Measurements from ENCODE around the gene B3GLCT.
"Not testable (repeated sequence)": the region's sequence is repeated elsewhere in the genome, so short reads cannot be mapped to it uniquely, and the experiment has no call there.

The B3GLCT gene

DNA sequence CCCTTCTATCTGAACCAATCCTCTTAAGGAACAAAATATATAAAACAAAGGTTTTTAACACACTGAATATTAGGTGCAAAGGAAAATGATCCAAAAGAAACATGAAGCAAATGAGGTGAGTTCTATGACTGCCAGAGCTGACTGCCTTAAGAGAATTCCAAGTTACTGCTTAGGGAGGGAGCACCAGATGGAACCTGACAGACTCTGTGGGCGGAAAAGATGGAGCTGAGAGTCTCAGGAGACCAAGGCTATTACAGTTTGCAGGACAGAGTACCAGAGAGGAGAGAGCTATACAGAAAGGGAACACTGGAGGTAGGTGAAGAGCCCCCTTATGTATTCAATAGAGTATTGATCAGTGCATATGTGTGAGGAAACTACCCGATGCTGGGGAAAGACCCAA lies 87.2 kb downstream of the B3GLCT start:
- DNase-seq: no peak

DNA sequence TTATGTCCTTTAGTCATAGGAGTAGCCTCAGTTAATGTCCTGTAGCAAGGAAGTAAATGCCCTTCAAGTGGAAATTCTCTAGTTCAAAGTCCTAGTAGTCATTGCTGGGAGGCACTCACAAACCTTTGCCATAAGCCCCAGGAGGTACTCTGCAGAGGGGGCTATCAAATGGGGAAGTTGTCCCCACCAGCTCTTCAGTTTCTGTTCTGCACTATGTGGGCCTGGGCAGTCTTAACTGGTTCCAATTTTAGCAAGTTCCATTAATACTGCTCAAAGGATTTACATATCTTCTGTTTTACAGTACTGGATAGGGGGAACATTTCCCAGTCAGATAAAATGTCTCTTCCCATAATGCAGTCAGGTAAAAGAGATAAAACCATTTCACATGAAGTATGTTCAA lies 101.3 kb downstream of the B3GLCT start:
- DNase-seq: no peak

DNA sequence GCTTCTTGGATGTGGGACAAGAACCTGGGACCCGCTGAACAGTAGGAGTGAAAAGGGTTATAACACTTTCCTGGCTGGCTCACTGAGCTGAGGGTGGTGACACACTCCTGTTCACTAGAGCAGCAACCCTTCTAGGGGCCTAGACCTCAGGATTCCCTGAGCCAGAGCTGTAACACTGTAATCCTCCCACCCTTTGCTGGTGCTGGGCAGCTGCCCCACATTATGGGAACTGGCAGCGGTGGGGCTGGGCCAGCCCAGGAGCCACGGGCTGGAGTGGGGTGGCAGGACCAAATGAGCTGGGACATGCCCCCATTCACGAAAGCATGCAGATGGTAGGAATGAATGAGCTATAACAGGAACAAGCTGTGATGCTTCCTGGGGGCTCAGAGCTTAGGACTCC lies 110.6 kb downstream of the B3GLCT start:
- no peak for DNase-seq

DNA sequence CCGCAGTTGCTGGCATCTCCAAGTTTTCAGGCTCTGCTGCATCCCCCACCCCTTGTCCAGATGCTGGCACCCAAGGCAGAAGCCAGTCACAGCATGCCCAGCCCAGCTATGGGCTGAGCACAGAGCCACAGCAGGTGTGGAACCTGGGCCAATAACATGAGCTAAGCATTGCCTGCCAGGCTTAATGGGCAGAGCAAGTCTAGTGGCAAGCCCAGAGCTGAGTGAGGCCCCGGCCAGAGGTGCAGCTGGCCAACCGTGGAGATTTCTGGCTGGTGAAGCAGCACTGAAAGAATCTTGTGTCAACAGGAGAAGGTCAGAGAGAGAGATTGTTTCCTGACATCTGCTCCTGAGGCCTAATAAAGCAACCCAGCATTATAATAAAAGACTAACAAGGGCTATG lies 111.0 kb downstream of the B3GLCT start:
- no peak for DNase-seq

DNA sequence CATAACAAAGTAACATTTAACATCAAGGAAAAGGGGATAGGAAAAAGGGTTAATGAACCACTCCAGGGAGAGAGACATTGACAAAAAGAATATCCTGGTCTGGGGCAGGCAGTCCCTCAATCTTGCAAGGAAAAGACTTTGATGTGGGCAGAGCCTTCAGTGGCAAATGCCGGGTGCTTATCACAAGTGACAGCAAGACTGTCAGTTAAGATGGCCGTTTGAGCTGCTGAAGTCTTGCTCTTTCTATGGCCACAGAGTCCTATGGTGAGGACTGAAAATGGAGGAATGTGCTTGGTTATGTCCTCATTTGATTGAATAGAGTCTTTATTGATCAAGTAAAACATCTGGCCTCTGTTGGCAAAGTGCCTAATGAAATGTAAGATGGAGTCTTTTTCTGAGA lies 112.1 kb downstream of the B3GLCT start:
- no peak for DNase-seq

DNA sequence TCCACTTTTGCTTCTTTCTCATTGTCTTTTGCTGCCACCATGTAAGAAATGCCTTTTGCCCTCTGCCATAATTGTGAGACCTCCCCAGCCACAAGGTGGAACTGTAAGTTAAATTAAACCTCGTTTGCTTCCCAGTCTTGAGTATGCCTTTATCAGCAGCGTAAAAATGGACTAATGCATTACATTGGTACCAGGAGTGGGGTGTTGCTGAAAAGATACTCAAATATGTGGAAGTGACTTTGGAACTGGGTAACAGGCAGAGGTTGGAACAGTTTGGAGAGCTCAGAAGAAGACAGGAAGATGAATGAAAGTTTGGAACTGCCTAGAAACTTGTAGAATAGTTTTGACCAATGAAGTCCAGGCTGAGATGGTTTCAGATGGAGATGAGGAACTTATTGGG lies 115.2 kb downstream of the B3GLCT start:
- DNase-seq: no peak

DNA sequence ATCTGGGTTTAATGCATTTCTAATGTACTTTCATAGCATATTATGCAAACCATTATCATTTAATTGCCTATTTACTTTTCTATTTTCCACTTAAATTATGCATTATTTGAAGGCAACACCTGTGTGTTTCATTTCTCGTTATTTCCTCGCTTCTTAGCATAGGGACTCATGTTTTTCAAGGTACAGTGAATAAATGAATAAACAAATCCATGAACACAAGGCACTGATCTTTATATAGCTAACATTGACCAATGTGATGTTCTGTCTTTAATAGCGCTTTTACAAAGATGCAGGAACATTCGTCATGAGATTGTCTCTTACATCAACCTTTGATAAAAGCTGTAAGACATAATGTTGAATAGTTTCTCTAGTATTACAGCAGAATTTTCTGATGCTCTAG lies 121.2 kb downstream of the B3GLCT start:
- DNase-seq: no peak

DNA sequence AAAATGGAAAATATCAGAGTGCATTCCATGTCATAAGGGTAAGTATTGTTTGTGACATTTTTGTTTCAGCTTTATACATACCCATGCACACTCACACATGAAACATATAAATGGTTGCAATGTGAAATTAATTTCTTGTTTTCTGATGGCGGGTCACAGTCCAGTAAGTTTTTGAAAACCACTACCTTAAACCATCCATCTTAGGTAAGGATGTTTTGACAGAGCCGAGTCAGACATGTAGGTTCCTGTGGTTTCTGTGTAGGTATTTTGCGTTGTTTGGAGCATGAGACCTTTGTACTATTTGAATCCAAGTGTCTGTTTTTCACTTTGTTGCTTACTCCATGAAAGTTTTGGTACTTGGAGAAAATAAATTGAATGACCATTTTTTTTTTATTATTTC lies 121.7 kb downstream of the B3GLCT start:
- no peak for DNase-seq

DNA sequence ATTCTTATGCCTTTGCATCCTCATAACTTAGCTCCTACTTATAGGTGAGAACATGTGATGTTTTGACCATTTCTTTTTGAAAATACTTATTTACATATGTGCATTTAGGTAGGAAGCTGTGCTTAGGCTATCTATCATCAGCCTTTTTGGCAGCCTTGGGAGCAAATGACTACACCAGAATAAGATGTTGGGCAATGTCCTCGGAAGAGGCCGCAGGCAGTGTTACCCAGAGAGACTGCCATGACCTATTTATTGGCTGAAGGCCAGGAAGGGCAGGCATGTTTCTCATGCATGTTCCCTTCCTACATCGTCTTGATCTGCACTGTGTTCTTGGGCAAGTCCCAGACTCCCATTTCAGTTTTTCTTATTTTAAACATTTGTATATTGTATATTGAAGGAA lies 122.3 kb downstream of the B3GLCT start:
- DNase-seq: no peak

DNA sequence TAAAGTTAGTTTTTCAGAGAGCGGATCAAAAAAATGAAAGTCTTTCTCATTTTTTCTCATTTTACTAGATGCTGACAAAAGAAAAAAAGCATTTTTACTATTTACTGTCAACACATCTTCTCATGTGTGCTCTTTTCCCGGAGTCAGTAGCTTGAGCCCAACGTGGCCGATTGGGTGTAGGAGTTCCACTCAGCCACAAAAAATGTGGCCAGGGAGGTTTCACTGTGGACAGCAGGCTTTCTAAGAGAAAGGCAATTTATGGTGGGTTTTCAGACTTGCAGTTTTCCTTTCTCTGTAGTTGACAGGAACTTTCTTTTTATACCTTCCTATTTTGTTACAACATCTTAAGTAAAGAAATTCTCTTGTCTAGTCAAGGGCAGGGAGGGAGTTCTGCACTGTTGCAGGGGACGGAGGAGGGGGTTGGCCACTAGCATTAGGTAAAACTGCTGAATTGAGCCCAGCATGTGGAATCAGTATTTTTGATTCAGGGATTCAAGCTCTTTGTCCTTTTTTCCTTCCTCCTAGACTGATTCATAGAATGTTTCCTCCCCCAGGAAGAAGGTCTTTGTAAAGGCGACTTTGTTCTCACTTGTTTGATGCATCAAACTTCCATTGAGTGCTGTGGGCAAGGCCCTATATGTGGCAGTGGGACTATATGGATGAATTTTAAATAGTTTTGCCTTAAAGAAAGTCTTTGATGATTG lies 123.1 kb downstream of the B3GLCT start:
- no peak for DNase-seq

DNA sequence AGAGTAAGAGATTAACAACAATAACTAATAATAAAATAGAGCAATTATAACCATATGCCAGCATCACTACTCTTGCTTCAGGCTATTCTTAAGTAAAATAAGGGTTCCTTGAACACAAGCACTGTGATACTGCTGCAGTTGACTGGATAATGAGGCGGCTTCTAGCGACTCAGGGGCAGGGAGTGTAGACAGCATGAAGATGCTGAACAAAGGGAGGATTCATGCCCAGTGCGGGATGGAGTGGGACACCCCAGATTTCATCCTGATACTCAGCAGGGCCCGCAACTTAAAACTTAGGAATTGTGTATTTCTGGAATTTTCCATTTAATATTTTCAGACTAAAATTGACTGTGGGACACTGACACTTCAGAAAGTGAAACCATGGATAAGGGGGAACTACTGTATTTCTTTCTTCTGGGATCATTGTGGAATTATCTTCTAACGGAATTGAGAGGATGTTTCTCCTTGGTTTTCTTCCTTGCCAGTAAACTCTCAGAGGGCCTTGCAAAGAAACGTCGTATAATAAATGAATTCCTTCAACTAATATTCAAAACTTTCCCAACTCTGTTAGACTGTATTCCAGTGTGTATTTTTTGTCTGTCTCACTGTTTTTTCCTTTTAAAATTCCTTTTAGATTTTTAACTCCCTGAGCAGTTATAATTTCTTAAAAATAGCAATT lies 127.5 kb downstream of the B3GLCT start:
- DNase-seq: no peak

DNA sequence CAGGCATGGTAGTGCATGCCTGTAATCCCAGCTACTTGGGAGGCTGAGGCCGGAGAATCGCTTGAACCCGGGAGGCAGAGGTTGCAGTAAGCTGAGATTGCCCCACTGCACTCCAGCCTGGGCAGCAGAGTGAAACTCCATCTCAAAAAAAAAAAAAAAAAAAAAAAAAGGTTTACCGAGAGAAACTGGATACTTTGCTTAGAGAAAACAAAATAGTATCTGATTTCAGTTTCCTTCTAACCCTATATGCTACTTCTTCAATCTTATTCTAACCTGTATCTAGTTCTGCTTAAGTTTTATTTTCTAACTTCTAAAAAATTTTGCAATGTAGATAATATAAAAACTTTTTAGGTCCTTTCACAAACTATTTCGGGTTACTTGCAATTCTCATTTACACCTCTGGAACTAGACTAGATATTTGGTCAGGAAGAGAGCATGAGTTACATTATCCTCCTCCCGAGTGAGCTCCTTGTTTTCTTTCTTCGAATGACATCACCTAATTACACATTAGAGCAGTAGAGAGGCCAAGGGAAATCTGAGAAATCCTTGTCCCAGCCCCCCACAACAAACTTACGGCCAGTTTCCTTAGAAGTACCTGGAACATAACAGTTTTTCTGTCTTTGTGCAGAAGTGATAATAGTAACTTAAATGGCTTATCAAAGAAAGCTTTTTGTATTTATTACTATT lies 128.9 kb downstream of the B3GLCT start:
- no peak for DNase-seq

DNA sequence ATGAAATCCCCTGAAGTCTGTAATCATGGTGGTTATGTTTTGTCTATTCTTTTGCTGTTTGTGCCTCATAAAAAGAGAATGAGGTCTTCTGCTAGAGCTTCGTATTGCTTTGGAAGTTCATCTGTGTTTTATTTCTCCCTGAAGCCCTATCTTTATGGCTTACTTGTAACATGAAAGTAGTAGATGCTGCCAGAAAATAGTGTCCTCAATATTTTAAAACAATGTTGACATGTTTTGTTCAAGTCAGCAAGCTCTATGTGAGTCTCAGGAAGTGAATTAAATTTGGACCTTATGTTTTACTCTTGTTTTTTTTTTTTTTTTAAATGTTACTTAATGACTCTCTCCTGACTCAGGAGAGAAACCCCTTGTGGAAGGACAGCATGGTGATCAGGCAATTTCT lies 130.5 kb downstream of the B3GLCT start:
- DNase-seq: no peak

DNA sequence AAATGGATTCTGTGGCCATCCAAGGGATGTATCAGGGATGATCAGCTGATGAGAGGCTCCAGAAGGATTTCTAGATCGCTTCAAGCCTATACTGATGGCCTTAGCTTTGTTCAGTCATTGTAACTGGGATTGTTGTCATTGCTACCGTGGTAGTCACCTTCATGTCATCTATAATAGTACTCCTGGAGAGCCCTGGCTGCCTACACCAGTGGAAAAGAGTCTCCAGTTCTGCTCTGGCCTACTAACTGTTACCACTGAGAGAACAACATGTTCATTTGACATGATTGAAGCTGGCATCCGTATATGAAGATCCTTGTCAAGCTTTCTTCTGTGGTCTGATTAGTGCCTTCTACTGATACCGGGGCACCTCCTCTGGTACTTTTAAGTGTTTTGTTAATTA lies 131.3 kb downstream of the B3GLCT start:
- DNase-seq: peak; percentile 24

DNA sequence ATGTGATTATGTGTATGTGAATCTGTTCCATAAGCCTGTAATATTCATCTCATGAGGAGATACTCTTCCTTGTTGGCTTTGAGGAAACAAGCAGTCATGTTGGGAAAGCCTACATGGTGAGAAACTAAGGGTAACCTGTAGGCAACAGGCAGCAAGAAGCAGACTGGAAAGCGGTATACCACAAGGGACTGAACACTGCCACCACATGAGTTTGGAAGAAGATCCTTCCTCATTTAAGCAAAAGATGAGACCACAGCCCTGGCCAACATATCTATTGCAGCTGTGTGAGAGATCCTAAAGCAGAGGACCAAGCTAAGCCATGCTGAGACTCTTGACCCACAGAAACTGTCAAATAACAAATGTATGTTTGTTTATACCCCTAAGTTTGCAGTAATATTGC lies 134.8 kb downstream of the B3GLCT start:
- DNase-seq: no peak

DNA sequence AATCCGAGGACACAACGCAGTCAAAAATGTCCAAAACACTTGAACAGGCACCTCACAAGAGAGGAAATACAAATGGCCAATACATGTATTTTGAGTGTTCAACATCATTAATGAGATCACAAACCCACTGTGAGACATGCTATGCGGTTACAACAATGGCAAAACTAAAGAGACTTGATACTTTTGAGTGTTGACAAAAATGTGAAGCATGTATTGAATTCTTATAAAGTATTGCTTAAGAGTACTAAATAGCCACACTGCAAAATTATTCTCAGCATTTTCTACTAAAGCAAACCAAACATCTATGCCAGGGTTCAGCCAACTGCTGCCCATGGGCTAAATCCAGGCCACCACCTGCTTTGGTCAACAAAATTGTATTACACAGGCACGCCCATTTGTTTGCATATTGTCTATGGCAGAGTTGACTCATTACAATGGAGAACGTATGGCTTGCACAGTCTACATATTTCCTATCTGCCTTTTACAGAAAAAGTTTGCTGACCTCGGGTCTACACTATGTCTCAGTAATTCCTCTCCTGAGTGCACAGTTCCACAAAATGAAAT lies 135.3 kb downstream of the B3GLCT start:
- no peak for DNase-seq

DNA sequence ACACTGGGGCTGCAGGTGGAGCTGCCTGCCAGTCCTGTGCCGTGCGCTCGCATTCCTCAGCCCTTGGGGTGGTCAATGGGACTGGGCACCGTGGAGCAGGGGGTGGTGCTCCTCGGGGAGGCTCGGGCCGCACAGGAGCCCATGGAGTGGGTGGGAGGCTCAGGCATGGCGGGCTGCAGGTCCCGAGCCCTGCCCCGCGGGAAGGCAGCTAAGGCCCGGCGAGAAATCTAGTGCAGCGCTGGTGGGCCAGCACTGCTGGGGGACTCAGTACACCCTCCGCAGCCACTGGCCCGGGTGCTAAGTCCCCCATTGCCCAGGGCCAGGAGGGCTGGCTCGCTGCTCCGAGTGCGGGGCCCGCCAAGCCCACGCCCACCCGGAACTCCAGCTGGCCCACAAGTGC lies 139.8 kb downstream of the B3GLCT start:
- not testable (repeated sequence) for DNase-seq

DNA sequence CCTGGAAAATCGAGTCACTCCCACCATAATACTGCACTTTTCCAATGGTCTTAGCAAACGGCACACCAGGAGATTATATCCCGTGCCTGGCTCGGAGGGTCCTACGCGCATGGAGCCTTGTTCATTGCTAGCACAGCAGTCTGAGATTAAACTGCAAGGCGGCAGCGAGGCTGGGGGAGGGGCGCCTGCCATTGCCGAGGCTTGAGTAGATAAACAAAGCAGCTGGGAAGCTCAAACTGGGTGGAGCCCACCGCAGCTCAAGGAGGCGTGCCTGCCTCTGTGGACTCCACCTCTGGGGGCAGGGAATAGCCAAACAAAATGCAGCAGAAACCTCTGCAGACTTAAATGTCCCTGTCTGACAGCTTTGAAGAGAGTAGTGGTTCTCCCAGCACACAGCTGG lies 141.1 kb downstream of the B3GLCT start:
- DNase-seq: not testable (repeated sequence)

DNA sequence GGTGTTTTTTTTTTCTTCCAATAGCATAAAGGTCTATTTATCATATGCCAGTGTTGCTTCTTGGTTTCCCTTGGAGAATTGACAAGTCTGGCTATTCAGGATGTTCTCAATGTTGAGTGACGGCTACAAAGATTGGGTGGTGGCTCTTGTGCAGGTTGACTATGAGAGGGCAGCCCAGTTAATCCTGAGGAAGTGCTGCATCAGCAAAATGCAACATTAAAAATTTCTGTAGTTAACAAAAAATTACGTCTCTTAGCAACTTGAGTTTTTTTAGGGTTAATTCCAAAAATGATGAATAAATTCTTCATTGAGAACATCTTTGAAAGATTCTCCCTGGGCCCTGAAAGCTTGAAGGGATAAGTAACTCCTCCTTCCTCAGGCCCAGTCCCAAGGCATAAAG lies 147.1 kb downstream of the B3GLCT start:
- no peak for DNase-seq

DNA sequence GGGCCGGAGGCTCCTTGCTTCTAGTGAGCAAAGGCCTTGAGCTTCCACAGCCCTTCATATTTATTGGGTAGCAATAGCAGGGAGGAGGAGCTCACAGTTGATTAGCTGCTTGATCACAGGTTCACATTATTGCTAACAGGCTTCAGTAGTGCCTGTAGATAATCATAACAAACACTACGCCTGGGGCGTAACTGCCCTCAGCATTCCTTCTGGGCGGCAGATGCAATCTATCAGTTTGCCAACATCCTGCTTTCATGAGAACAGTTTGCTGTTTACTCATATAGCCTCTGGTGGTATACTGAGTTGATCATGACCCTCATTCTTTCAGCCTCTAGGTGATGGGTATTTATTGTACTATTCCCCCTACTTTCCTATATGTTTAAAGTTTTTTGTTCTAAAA lies 149.4 kb downstream of the B3GLCT start:
- DNase-seq: no peak

DNA sequence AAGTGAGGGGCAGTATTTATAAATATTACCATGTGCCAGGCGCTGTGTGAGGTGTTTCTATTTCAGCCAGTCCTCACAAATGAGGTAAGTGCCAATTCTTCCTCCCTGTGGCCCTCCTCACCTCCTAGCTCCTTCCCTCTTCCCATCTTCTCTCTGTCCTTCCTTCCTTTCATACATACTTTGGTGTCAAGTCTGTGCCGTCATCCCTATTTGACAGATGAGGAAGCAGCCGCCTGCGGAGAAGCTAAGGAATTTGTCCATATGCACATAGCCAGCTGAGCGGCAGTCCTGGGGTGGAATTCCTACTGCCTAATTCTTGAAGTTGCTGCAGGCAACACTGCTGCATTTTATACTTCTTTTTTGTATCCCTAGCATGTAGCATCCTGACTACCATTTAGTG lies 150.8 kb downstream of the B3GLCT start:
- no peak for DNase-seq

DNA sequence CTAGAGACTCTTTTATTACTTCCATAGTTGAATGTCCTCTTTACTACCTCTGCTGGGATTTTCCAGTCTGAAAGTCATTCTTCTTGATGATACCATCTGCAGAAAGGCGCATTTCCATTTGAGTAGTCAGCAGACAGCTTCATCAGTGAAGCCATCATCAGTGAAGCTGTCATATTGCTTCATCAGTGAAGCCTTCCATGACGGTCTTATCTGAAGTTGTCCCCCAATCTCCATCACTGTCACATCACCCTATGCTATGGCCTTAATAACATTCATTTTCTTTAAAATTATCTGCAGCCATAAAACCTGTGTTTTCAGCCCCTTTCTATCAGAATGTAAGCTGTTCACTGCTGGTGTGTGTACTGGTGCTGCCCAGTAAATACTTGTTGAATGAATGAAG lies 151.6 kb downstream of the B3GLCT start:
- DNase-seq: no peak

DNA sequence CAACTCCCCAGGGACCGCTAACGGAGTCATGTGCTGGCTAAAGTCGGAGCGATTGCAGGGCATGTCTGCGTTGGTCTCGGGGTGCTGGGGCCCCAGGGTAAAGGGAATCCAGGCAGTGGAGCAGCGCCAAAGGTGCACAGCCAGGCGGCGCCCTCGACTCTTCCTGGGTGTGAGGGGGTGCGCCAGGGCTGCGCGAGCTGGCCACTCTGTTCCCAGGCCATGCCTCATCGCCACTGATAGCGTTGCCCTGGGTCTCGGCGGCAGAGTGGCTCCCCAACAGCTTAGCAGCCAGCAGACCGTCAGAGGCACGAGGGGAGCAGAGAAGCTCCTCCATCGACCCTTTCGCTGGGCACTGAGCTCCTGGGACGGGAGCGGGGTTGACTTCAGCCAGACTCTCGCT lies 152.7 kb downstream of the B3GLCT start:
- no peak for DNase-seq

DNA sequence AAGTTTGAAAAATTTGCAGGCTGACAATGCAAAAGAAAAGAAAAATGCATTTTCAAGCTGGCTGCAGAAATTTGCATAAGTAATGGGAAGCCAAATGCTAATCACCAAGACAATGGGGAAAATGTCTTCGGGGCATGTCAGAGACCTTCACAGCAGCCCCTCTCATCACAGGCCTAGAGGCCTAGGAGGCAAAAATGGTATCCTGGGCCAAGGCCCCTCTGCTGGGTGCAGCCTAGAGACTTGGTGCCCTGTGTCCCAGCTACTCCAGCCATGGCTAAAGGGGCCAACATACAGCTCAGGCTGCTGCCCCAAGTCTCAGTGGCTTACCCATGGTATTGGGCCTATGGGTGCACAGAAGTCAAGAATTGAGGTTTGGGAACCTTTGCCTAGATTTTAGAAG lies 155.2 kb downstream of the B3GLCT start:
- no peak for DNase-seq
